HG03354 (cell line): ENCODE results near the gene ADGRL3.

Experiments
- ATAC-seq: cut with Tn5 transposase; IDR thresholded peaks from one replicate; pipeline ENCODE4 v1.9.1; 2021; ENCODE audit warnings: mild to moderate bottlenecking; ENCODE audit not compliant: unreplicated experiment, poor library complexity, severe bottlenecking

ADGRL3 gene

GRCh38 chr4:61274286-61274685 is 74.2 kb downstream of the ADGRL3 start:
- no peak for ATAC-seq

DNA sequence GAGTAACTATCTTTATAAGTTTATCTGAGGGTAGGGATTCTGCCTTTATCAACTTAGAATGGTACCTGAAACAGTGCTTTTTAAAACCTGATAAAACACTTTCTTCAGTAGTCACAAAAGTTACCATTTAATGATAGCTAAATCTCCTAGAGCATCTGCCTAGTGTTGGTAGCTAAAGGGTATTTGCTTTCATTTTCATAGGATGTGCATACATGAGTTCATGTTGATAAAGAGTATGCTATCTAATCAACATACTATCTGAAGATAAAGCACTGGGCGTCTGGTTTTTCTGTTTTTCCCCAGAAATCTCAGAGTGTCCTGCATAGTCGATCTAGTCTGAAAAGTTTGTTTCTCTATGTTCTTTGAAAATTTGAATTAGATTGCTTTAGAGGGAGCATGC is 75.1 kb downstream of the ADGRL3 start:
- no peak for ATAC-seq

DNA sequence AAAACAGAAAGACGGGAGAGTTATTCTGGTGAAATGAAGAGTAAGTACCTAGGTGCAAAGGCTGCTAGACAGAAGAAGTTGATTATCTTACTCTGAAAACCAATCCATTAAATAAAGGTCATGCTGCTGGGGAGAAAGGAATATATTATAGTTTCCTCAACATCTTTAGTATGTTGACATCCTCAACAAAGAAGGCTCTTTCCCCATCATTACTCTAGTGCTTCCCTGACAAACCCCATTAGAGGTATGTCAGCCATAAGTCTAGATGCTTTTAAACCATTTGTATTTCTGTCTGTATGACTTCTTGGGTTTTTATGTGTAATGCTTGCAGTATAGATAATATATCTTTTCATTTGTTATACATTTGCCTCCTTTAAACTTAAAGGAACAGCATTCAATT is 75.9 kb downstream of the ADGRL3 start:
- ATAC-seq, result no peak

DNA sequence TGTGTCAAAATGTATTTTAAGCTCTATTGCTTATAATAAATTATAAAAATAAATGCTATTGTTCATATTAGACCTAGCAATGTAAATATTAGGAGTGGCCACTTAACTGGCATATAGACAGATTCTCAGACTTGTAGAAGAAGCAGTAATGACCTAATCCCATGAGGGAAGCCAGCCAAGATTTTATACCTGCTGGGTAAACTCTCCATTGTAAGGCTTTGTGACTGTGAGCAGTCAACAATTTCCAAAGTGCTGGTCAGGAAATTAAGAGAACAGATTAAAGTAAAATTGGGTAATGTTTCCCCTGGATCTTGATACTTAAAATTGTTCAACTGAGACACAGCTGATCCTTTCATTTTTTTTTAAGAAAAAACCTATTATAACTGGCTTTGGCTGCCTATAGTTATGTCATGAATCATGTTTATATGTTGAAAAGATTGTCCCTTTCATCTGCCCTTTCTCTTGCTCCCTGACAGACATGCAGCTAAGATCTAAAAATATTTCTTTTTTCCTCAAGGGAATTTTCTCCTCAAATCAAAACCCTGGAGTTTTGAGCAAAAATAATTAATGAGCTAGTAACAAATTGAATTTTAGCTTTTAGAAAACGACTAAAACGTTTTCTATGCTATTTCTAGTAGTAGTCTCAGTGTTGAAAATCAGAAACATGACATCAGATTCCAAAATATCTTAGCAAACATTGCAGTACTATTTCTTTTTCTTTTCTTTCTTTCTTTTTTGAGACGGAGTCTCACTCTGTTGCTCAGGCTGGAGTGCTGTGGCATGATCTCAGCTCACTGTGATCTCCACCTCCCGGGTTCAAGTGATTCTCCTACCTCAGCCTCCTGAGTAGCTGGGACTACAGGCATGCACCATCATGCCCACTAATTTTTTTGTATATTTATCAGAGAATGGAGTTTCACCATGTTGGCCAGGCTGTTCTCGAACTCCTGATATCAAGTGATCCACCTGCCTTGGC is 77.9 kb downstream of the ADGRL3 start:
- ATAC-seq, result no peak

DNA sequence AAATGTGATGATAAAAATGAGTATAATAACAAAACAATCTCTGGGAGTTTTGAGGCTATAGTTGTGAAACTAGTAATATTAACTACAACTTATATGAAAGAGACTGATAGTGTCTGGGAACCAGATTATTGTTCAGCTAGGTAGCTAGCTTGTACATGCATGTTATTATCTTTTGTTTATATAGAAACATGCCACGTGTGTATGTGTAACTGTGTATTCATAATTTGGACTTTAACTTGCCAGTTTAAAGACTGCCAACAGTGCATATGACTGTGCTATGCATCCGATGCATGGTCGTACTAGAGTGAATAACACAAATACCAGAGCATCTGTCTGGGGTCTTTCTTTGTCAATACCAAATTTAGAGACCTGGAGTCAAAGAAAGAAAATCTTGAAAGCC is 92.2 kb downstream of the ADGRL3 start:
- no peak for ATAC-seq

- no peak for ATAC-seq
These were observed 93.7 kb downstream of the ADGRL3 start for GRCh38 chr4:61293707-61294400.

DNA sequence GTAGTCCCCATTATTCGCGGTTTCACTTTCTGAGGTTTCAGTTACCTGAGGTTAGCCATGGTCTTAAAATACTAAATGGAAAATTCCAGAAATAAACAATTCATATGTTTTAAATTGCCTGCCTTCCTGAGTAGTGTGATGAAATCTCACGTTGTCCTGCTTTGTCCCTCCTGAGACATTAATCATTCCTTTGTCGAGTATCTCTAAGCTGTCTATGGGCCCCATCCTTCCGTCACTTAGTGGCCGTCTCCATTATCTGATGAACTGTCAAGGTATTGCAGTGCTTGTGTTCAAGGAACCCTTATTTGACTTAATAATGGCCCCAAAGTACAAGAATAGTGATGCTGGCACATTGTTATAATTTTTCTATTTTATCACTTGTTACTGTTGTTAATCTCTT is 94.8 kb downstream of the ADGRL3 start:
- ATAC-seq, result no peak

- no peak for ATAC-seq
These were observed 96.0 kb downstream of the ADGRL3 start for GRCh38 chr4:61296144-61296543.

DNA sequence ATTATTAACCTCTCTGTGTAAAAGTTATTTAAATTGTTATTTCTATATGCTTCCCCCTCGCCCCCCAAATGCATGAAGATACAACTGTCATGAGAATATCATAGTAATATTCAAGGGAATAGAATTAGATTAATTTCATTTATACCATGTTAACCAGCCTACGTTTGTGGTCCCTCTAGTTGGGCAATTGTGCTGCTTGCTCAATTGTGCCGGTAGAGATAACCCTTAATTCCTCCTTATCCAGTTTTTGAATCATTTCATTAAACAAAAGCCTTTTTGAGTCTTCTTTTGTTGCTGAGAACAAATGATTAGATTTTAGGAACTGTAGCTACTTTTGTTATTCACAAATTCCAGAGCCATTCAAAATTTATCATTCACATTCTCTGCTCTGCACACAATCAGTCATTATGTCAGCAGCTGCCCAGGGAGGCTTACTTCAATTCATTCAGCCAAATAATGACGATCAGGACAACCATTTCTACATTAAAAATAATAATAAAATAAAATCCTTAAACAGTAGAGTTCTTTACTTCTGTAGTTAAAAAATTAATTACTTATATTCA is 98.1 kb downstream of the ADGRL3 start:
- ATAC-seq, result no peak

DNA sequence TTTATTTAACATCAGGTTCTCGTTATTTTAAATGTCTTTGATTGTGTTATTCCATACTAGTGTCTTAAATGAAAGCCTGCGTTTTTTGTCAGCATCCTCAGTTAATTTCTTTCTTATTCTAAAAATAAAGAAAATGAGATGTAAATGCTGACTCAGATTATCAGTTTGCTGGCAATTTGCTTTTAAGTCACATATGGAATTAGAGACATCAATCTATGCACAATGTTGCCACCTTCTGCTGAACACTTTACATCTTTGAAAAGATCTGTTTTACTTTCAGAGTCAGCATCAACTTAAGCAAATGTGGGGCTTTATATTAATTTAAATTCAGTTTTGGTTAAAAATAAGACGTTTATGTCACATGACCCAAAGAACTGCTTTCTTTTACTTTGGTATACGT is 99.2 kb downstream of the ADGRL3 start:
- no peak for ATAC-seq

- ATAC-seq, result no peak
These were observed 100.2 kb downstream of the ADGRL3 start for GRCh38 chr4:61300266-61300844.

DNA sequence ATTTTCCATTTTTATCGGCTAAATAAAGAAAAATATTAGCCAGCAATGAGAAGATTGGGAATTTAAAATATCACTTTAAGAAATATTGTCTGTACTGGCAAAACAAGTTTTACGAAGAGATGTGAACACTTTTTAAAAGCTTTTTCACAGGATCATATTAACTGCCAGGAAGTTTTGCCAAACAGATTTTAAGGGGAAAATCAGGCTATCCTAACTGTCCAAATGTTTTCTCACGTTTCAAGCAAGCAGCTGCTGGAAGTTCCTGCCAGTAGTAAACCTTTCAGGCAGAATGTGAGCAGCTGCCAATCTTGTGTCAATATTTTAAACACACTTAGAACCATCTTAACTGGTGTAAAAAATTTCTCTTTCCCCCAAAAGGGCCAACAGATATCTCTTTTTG is 101.1 kb downstream of the ADGRL3 start:
- ATAC-seq, result no peak

GRCh38 chr4:61308033-61308432 is 107.9 kb downstream of the ADGRL3 start:
- ATAC-seq, result no peak

GRCh38 chr4:61309616-61310015 is 109.5 kb downstream of the ADGRL3 start:
- no peak for ATAC-seq

- no peak for ATAC-seq
These were observed 112.4 kb downstream of the ADGRL3 start for GRCh38 chr4:61312526-61312925.

DNA sequence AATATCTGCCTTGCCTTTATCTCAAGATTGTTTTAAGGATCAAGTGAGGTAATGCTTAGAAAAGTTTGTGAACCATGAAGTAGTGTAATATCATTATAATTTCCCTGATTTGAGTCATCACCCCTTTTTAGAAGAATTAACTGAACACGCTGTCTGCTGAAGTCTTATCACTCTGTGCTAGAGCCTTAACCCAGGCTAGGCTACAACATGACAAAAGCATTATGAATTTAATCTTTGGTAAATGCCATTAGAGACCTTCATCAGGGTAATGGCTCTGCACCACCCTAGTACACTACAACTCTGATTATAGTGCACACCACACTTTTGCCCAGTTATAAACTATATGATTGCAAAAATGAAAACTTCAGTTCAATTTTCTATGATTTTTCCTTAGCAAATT is 118.3 kb downstream of the ADGRL3 start:
- ATAC-seq, result no peak

- no peak for ATAC-seq
These were observed 119.0 kb downstream of the ADGRL3 start for GRCh38 chr4:61319156-61319555.

DNA sequence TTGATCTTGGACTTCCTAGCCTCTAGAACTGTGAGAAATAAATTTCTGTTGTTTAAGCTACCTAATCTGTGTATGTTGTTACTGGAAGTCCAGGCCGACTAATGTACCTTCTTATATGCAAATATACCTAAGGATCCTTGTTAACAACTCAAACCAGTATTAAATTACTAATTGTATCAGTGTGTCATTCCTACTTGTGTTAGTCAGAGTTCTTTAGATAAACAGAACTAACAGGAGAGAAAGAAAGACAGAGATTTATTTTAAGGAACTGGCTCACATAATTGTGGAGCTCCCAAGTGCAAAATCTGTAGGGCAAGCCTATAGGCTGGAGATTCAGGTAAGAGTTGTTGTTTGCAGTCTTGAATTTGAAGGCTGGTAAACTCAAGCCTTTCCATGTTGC is 120.0 kb downstream of the ADGRL3 start:
- ATAC-seq, result no peak

DNA sequence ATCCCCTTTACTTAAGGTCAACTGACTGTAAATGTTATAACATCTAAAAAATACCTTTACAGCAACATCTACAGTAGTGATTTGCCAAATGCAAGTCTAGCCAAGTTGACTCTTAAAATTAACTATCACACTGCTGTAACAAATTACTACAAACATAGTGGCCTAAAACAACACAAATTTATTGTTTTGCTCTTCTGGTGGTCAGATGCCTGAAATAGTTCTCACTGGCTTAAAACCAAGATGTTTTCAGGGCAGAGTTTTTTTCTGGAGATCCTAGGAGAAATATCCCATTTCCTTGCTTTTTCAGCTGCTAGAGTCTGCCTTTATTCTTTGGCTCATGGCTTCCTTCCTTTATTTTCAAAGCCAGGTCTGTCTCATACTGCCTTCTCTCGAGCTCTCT is 120.5 kb downstream of the ADGRL3 start:
- ATAC-seq, result no peak

GRCh38 chr4:61332693-61333092 is 132.6 kb downstream of the ADGRL3 start:
- no peak for ATAC-seq
